Activated naive CD4-positive, alpha-beta T cell treated with anti-CD3 and anti-CD28 coated beads, Interleukin-2, amount 50 U/mL, for 72 hours (primary cell): ENCODE data around the gene MYO18A. TPM values are rescaled to one million over a fixed set of nuclear protein-coding genes. Genes with fewer than 3 reads are reported as not detected.
A peak's percentile ranks its signal among the peaks of the same experiment; 100 is the strongest.

ENCODE experiments used
- ATAC-seq, 2 donors: fragments of 150-1000 bp; cut with Tn5 transposase; 2 replicates each; pipeline ENCODE4 v1.10.0; 2021; ENCODE audit warnings: mild to moderate bottlenecking in 2 of 2, moderate library complexity in 2 of 2
- DNase-seq, 2 donors: peaks; one replicate each; pipeline ENCODE4 v3.0.0; 2021 to 2022; ENCODE audit warnings: low spot score in 2 of 2
- H3K27ac Mint-ChIP-seq, 2 donors: one replicate each; pipeline ENCODE4 v1.8.0; 2022; ENCODE audit warnings: mild to moderate bottlenecking in 2 of 2, mixed read lengths in 2 of 2
- H3K36me3 Mint-ChIP-seq, 2 donors: one replicate each; pipeline ENCODE4 v1.8.0; 2022; ENCODE audit warnings: mixed read lengths in 2 of 2
- H3K9me3 Mint-ChIP-seq, 2 donors: one replicate each; pipeline ENCODE4 v1.8.0; 2022; ENCODE audit warnings: mixed read lengths in 2 of 2
- total RNA-seq, 2 donors: library from RNA; stranded (reverse); gene quantifications; one replicate each; pipeline ENCODE4 v1.2.3, GENCODE V29; 2022

The MYO18A gene
- total RNA-seq, 2 donors from 2014 or later = 38.8 to 62.8 TPM

DNA sequence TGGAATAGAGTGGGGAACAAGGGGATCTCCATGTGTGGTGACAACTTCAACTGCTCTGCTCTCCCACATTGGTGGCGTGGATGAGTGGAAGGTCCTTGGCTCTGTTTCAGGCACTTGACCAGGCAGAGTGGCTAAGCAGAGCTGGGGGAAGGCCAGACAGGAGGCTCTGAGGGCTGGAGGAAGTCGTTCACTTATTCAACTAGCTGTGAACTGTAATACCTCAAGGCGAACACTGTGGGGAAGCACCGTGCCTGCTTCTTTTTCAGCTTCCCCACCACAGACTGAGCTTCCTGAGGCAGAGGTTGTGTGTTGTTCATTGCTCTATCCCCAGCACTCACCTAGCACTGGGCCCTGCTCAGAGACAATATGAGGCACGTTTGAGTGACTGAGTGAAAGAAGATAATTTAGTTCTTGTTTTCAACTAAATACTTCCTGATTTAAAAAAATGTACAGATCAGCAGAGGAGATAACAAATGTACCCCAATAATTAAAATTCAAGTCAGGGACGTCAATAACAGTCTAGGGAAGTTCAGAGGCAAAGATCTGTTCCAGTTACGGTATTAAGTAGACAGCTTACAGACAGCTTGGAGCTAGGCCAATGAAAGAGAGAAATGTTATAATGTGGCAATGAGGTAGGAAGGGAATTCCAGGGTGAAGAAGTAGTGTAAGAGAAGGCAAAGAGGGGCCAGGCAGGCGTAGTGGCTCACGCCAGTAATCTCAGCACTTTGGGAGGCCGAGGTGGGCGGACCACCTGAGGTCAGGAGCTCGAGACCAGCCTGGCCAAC is 34.7 kb downstream of the MYO18A start:
- DNase-seq = peak; percentile 53 to 76
- peak overlapping the region; percentile 51 to 87 for H3K27ac Mint-ChIP-seq
- ATAC-seq = peak; percentile 38 to 52
- H3K9me3 Mint-ChIP-seq = no peaks in the 10 kb centered on the region
- H3K36me3 Mint-ChIP-seq = peaks cover 0 to 5% of the 10 kb centered on the region in 2 donors

DNA sequence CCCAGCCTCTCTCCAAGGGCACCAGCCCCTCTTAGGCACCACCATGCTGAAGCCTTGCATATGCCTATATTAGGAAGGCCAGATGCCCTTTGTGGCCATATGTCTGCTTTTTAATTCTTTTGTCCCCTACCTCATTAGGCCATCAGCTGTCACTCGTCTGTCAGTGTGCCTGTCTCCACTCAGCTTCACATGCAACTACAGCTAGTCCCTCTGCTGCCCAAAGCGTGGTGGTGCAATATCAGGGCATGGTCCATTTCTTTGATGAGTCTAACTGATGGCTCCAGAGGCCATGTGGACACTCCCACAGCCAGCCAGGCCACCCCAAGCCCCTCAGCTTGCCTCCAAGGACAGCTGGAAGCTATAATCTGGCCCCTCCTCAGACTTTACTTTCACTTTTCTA is 36.3 kb downstream of the MYO18A start:
- no peak for DNase-seq
- H3K9me3 Mint-ChIP-seq = no peaks in the 10 kb centered on the region

DNA sequence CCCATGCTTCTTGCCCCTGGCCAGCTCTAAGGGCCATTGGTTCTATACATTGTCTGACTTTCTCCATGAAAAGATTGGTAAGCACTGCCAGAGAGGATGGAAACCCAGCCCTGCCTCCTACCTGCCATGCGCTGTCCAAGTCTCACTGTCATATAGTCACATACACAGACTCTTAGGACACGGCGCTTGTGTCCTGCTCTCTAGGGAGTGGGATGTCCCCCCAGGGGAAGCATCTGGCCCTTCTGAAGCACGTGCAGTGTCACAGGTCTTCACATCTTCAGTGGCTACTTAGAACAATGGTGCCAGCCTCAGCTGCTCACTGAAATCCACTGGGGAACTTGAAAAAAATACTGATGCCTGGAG is 38.7 kb downstream of the MYO18A start:
- Mint-ChIP-seq H3K36me3 (peaks cover 0 to 8% of the 10 kb centered on the region in 2 donors), H3K27ac (peak overlapping the region; percentile 90 to 96), H3K9me3 (no peaks in the 10 kb centered on the region)
- ATAC-seq (no peak), DNase-seq (no peak)

More for the DNA sequence above, 36.3 kb downstream of the MYO18A start:
- Mint-ChIP-seq H3K27ac (peak overlapping the region in 1 of 2 donors; percentile 40), H3K36me3 (peaks cover 0 to 8% of the 10 kb centered on the region in 2 donors)
- ATAC-seq = no peak

DNA sequence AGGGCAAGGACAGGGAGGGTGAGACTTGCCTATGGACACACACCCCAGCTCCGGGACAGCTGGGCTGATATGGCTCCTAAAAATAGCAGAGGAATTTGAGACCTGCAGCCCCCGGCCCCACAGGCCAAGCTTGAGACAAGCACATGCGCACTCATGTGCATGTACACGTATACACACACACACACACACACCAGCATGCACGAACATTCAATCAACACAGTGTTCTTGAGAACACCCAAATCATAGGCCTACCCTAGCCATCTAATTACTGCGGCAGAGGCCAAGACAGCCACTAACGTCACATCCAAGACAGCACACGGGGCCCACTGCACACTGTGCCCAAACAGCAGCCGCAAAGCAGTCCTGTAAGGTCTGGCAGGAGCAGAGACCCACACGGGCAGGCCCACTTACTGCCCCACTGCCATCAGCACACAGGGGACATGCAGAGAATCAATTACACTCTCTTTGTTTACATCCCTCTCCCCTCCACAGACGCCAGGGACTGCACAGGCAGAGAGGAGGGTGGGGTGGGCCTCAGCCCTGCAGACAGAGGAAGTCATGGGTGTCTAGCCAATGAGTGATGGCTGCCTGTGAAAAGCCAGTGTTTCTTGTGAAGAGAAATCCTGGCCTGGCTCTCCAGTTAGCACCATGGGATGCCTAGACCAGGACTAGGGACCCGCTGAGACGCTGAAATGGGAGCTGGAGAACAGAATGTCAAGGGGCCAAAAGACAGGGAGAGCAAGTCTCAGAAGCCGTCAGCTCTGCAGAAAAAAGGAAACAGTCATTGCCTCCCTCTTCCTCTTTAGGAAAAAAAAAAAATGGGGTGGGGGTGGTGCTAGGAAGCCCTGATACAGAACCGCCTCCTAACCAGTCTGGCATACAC is 39.3 kb downstream of the MYO18A start:
- peak overlapping the region; percentile 90 to 96 for H3K27ac Mint-ChIP-seq
- H3K36me3 Mint-ChIP-seq = peaks cover under 1 to 8% of the 10 kb centered on the region in 2 donors
- no peaks in the 10 kb centered on the region for H3K9me3 Mint-ChIP-seq
- peak in 1 of 2 donors; percentile 2 for ATAC-seq
- peak in 1 of 2 donors; percentile 43 for DNase-seq

DNA sequence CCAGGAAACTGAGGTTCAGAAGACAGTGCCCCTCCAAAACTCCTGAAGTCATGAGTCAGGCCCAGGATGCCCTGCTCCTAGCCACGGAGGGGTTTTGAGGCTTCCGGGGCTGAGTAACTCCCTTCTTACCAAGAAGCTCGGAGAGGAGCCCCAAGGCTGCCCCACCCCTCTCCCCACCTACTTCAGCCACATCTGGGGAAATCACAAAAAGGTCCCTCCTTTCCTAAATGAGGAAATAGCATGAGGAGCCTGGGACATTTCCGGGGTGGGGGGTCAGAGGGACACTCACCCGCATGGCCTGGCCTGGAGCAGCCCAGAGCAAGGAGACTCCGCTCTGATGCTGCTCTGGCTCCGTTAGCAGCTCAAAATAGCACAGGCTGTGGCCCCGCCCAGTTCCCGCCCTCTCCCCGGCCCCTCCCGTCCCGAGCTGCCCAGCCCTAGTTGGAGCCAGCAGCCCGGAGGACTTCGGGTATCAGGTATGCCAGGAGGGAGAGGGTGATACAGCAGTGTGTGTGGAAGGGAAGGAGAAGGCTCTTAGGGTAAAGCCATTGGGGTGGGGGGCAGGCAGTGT is 40.1 kb downstream of the MYO18A start:
- Mint-ChIP-seq H3K36me3 (peaks cover 6 to 8% of the 10 kb centered on the region in 2 donors), H3K9me3 (no peaks in the 10 kb centered on the region), H3K27ac (peak overlapping the region; percentile 90 to 96)
- ATAC-seq (peak; percentile 68 to 69), DNase-seq (peak; percentile 74 to 89)

DNA sequence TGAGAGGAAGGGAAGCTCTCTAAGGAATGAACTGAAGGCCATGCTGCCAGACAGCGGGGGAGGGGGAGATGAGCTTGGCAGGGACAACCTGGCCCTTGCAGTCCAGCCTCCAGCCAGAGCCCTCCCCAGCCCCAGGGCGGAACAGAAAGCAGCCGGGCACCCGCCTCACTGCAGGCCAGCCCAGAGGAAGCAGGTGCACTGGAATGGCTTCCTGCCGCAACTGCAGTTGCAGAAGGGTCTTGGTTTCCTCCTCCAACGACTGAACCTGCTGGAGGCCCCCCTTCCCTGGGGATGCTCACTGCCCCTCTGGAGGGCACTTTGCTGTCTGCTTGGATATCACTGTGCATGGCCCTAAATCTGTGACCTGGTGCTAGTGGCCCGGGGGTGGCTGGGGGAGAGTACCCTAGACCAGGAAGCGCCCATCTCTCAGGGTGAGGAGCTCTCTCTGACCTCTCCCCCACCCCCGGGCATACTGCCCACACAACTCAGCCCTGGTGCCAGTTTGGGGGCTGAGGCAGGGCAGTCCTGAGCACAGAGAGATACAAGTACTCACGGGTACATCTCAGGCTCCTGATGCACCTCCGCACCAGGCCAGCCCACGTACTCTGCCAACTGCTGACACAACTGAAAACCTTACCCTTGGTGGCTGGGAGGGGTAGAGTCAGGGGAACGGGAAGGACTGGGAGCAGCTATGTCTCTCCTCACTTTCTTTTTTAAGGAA is 41.1 kb downstream of the MYO18A start:
- Mint-ChIP-seq H3K27ac (peak overlapping the region; percentile 90 to 96), H3K9me3 (no peaks in the 10 kb centered on the region), H3K36me3 (peaks cover 6 to 8% of the 10 kb centered on the region in 2 donors)
- ATAC-seq = peak; percentile 14 to 27
- DNase-seq = peak; percentile 49 to 70

DNA sequence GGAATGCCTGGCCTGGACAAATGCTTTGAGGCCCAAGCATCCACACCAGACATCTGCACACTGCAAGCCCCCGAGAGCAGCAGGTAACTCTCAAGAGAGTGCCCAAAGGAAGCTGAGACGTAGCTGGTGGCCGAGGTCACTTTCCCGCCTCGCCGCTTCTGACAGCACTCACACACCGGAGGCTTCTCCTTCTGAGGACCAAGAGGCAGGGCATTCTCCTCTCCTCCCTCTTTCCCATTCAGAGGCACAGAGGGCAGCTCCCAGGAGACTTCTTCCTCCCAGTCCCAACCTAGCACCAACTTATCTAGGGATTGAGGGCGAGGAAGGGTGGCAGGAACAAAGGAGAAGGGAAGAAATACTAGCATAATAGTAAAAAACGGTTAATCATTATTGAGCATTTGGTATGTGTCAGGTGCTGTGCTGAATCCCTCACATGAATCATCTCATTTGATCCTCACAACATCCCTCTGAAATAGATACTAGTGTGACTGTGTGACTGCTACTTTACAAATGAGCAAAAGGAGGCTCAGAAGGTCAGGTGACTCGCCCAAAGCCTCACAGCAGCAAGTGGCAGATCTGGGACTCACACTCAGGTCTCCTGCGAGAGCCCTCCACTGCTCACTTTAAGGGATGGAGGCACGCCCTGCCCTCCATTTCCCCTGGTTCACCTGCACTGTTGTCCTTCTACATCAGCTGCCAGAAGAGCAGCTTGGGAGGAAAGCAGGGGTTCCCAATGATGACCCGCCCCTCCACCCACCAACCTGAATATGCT is 41.8 kb downstream of the MYO18A start:
- peak; percentile 73 to 81 for DNase-seq
- Mint-ChIP-seq H3K36me3 (peaks cover 6 to 8% of the 10 kb centered on the region in 2 donors), H3K27ac (peak overlapping the region; percentile 90 to 96), H3K9me3 (no peaks in the 10 kb centered on the region)
- peak; percentile 70 to 78 for ATAC-seq

DNA sequence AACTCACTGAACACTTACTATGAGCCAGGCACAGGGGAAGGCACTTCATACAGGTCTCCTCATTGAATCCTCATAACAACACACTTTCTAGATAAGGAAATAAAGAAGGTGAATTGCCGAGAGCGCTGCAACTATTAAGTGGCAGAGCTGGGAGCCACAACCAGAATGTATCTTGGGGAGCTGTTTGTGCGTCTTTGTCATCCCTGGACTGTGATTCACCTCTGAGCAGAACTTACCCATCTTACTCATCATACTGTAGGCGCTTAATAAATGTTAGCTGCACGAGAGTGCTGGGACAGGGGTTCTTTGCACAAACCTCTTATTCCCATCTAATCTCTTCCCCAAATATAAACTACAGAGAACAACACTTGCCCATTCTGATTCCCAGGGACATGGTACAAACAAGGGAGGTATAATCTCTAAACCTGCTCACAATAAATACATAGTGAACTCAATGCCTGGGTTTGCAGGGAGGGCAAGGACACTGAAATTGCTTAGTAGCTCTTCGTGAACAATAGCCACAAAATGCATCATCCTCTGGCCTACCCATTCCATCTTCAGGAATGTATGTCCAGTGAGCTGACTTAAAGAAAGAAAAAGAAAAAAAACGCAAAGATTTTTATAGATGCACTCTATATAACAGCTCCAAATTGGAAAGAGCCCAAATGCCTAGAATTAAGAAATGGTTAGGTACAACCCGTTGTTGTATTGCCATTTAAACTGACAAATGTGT is 43.0 kb downstream of the MYO18A start:
- Mint-ChIP-seq H3K9me3 (no peaks in the 10 kb centered on the region), H3K27ac (peak overlapping the region; percentile 90 to 96), H3K36me3 (peaks cover 6 to 8% of the 10 kb centered on the region in 2 donors)
- DNase-seq (peak in 1 of 2 donors; percentile 50), ATAC-seq (peak; percentile 42)

DNA sequence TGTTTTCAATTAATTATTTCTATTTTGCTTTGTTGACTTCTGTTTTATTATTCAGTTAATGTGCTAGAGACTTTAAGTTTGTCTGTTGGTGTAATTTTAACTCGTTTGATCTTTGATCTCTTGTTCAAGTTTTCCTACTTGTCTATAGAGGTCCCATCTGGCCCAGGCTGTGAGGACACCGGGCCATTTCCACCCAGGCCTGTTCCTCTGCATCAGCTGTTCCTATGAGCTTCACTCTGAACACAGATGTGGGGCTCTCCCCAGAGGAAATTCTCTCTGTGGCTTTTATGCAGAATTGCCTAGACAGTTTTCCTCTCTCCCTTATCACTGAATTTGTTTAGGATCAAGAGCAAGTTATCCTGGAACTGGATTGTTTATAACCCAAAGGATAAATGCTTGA is 44.7 kb downstream of the MYO18A start:
- peaks cover 3 to 6% of the 10 kb centered on the region in 2 donors for H3K36me3 Mint-ChIP-seq
- peak overlapping the region in 1 of 2 donors; percentile 45 for H3K27ac Mint-ChIP-seq

DNA sequence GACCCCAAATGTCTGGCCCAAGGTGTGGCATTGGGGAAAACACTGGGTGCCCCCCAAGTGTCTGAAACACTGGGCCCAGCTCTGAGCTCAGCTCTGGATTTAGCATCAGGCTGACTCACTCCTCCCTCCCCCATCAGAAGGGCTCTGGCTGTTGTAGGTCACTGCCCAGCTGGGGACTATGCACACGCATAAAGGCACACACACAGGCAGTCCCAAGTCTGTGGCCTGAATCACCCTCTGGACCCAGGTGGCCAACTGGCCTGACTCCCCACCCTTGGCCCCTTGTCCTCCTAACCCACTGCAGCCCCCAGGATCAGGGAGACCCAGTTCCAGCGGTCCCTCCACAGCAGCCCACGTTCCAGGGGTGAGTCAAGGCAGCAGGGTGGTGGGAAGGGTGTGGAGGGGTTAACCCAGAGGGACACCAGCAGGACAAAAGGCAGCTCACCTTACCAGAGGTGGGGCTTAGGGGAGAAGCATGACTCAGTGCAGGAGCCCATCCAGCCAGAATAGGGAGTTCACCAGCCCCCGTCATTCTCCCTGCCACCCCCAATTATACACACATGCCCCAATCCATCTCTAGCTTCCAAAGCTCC is 47.0 kb downstream of the MYO18A start:
- H3K27ac Mint-ChIP-seq = peak overlapping the region in 1 of 2 donors; percentile 81
- no peak for DNase-seq
- no peaks in the 10 kb centered on the region for H3K9me3 Mint-ChIP-seq
- peaks cover 0 to 6% of the 10 kb centered on the region in 2 donors for H3K36me3 Mint-ChIP-seq
- ATAC-seq = peak in 1 of 2 donors; percentile 30

More for the DNA sequence above, 44.7 kb downstream of the MYO18A start:
- H3K9me3 Mint-ChIP-seq = no peaks in the 10 kb centered on the region
- ATAC-seq = no peak
- DNase-seq = no peak

DNA sequence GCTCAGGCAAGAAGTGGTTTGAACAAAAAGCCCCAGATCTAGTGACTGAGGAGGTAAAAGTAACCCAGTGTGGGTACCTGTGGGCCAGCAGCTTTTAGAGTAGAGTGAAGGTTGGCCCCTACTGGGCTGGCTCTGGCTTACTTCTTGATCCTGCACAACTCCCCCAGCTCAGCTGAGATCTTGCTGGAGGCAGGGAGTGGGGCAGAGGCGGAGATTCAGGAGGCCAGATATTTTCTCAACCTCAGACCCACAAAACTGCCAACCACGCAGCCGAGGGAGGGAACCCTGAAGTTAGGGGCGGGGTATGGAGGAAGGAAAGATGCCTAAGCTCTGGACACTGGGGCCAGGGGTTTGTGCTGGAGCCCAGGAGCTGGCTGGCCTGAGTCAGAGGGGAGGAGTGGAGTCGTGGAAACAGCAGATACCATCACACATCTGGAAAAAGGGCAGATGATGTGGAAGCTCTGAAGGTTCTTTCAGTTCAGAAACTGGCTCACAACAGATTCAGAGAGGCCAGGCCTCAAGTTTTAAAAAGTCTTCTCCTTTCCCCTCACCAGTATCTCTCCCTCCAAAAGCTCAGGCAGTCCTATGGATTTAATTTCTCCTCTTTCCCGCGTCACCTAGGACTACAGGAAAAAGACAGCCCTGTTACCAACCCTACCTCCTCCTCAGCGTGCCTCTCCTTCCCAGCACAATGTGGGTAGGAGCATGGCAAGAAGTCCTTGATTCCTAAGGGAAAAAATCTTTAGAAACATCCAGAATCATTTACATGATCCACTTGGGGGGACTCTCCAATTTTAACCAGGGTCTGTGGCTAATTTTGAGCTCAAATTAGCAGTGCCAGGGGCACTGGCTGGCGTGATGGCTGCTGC is 48.1 kb downstream of the MYO18A start:
- Mint-ChIP-seq H3K36me3 (peaks cover 0 to 6% of the 10 kb centered on the region in 2 donors), H3K9me3 (no peaks in the 10 kb centered on the region), H3K27ac (peak overlapping the region; percentile 81 to 92)
- ATAC-seq = peak; percentile 23 to 56
- no peak for DNase-seq

DNA sequence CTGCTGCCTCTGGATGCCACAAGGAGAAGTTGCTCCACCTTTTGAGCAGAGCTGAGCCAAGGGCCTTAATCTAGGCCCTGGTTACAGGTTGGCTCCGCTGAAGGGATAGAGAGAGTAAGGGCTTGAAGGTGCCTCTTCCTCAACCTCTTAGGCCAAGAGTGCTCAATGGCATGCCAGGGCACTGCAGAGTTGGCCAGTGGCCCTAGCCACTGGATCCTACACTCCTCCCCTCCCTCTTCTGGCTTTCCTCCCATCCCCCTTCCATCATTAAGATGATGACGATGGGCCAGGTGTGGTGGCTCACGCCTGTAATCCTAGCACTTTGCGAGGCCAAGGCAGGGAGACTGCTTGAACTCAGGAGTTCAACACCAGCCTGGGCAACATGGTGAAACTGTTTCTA is 50.5 kb downstream of the MYO18A start:
- DNase-seq (no peak), ATAC-seq (no peak)
- H3K36me3 Mint-ChIP-seq = no peaks in the 10 kb centered on the region
- no peaks in the 10 kb centered on the region for H3K9me3 Mint-ChIP-seq
- H3K27ac Mint-ChIP-seq = no peak overlapping the region

DNA sequence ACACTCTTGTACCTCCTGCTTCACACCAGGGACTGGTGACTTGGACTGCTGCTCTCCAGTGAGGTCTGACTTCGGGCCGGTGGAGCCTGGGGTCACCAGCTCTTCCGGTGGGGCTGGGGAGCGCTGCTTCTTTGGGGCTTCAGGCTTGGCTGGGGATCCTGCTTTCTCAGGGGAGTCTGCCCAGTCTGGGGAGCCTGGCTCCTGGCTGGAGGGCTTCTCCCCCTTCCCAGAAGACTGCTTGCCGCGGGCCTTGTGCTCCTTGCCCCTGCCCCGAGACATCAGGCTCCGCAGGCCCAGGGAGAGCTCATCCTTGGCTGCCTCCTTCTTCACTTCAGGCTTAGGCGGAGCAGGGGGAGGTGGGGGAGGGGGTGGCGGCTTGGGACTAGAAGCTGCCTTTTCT is 52.4 kb downstream of the MYO18A start:
- DNase-seq (no peak), ATAC-seq (no peak)
- H3K36me3 Mint-ChIP-seq = no peaks in the 10 kb centered on the region
- no peak overlapping the region for H3K27ac Mint-ChIP-seq
- no peaks in the 10 kb centered on the region for H3K9me3 Mint-ChIP-seq
